ENCODE measurements around the gene TMC8. TPM values are rescaled to one million over a fixed set of nuclear protein-coding genes. Genes with fewer than 3 reads are reported as not detected.
"Not testable (repeated sequence)": the region's sequence is repeated elsewhere in the genome, so short reads cannot be mapped to it uniquely, and the experiment has no call there.

Gene TMC8
- total RNA-seq (2014; rRNA removed; shearing (Covaris generic)) = 0.30 TPM in 1 of 2 replicates, not detected in the other
- polyA plus RNA-seq (2014; cell fraction: nucleus; rRNA removed) = 0.05 and 0.08 TPM in 2 replicates

- no peak for DNase-seq (ENCODE audit: extremely low read depth, low read depth)
These were observed at the start of gene TMC8 for GRCh38 chr17:78130437-78131101. Gene TMC8 (plus strand): TSS chr17:78130771. CDS start chr17:78131589, 818 bp downstream.

GRCh38 chr17:78081551-78081950 is 49.0 kb upstream of the TMC8 start:
- no peak for DNase-seq (ENCODE audit: extremely low read depth, low read depth)

- DNase-seq (ENCODE audit: extremely low read depth, low read depth) = not testable (repeated sequence)
These were observed 48.2 kb upstream of the TMC8 start for GRCh38 chr17:78082355-78082872.

- no peak for DNase-seq (ENCODE audit: extremely low read depth, low read depth)
These were observed 47.6 kb upstream of the TMC8 start for GRCh38 chr17:78082988-78083387.

GRCh38 chr17:78086740-78087139 is 43.8 kb upstream of the TMC8 start:
- DNase-seq (ENCODE audit: extremely low read depth, low read depth) = no peak

GRCh38 chr17:78088529-78088928 is 42.0 kb upstream of the TMC8 start:
- no peak for DNase-seq (ENCODE audit: extremely low read depth, low read depth)

- DNase-seq (ENCODE audit: extremely low read depth, low read depth) = no peak
These were observed 40.8 kb upstream of the TMC8 start for GRCh38 chr17:78089576-78090281.

- DNase-seq (ENCODE audit: extremely low read depth, low read depth) = no peak
These were observed 37.7 kb upstream of the TMC8 start for GRCh38 chr17:78092794-78093324.

- DNase-seq (ENCODE audit: extremely low read depth, low read depth) = no peak
These were observed 35.5 kb upstream of the TMC8 start for GRCh38 chr17:78095035-78095434.

- DNase-seq (ENCODE audit: extremely low read depth, low read depth) = no peak
These were observed 34.5 kb upstream of the TMC8 start for GRCh38 chr17:78096093-78096492.

GRCh38 chr17:78101112-78101511 is 29.5 kb upstream of the TMC8 start:
- DNase-seq (ENCODE audit: extremely low read depth, low read depth) = no peak

GRCh38 chr17:78101542-78101941 is 29.0 kb upstream of the TMC8 start:
- no peak for DNase-seq (ENCODE audit: extremely low read depth, low read depth)

GRCh38 chr17:78103311-78103710 is 27.3 kb upstream of the TMC8 start:
- no peak for DNase-seq (ENCODE audit: extremely low read depth, low read depth)

GRCh38 chr17:78104540-78104941 is 26.0 kb upstream of the TMC8 start:
- no peak for DNase-seq (ENCODE audit: extremely low read depth, low read depth)

- DNase-seq (ENCODE audit: extremely low read depth, low read depth) = no peak
These were observed 25.5 kb upstream of the TMC8 start for GRCh38 chr17:78105101-78105500.

- no peak for DNase-seq (ENCODE audit: extremely low read depth, low read depth)
These were observed 25.0 kb upstream of the TMC8 start for GRCh38 chr17:78105551-78105950.

GRCh38 chr17:78106211-78106610 is 24.4 kb upstream of the TMC8 start:
- DNase-seq (ENCODE audit: extremely low read depth, low read depth) = no peak

- no peak for DNase-seq (ENCODE audit: extremely low read depth, low read depth)
These were observed 23.1 kb upstream of the TMC8 start for GRCh38 chr17:78107457-78107856.

GRCh38 chr17:78107976-78108725 is 22.4 kb upstream of the TMC8 start:
- no peak for DNase-seq (ENCODE audit: extremely low read depth, low read depth)

GRCh38 chr17:78108726-78109488 is 21.7 kb upstream of the TMC8 start:
- DNase-seq (ENCODE audit: extremely low read depth, low read depth) = no peak

All from NCI-H460 (cell line).